Ishikawa (cell line): ENCODE data around the gene KDM4D.

Source experiments
- CEBPB ChIP-seq: IDR thresholded peaks from 2 replicates; pipeline ENCODE4 v1.6.1; 2012
- CREB1 ChIP-seq: IDR thresholded peaks from 2 replicates; pipeline ENCODE4 v1.6.1; 2012; ENCODE audit warnings: low read depth
- EGR1 ChIP-seq: IDR thresholded peaks from 2 replicates; pipeline ENCODE4 v1.6.1; 2012
- EP300 ChIP-seq: IDR thresholded peaks from 2 replicates; pipeline ENCODE4 v1.6.1; 2012; ENCODE audit warnings: borderline replicate concordance
- FOXM1 ChIP-seq: IDR thresholded peaks from 2 replicates; pipeline ENCODE4 v1.6.1; 2012; ENCODE audit warnings: low read depth, borderline replicate concordance
- NFIC ChIP-seq: IDR thresholded peaks from 2 replicates; pipeline ENCODE4 v1.6.1; 2012
- RAD21 ChIP-seq: IDR thresholded peaks from 2 replicates; pipeline ENCODE4 v1.6.1; 2012; ENCODE audit warnings: low read depth
- REST ChIP-seq: IDR thresholded peaks from 2 replicates; pipeline ENCODE4 v1.6.1; 2012; ENCODE audit warnings: low read depth, mild to moderate bottlenecking
- TAF1 ChIP-seq: IDR thresholded peaks from 2 replicates; pipeline ENCODE4 v1.6.1; 2012; ENCODE audit warnings: low read depth, mild to moderate bottlenecking
- TCF12 ChIP-seq: IDR thresholded peaks from 2 replicates; pipeline ENCODE4 v1.6.1; 2012; ENCODE audit warnings: low read depth
- TEAD4 ChIP-seq: IDR thresholded peaks from 2 replicates; pipeline ENCODE4 v1.6.1; 2012
- USF1 ChIP-seq: IDR thresholded peaks from 2 replicates; pipeline ENCODE4 v1.6.1; 2012
- YY1 ChIP-seq: IDR thresholded peaks from 2 replicates; pipeline ENCODE4 v1.6.1; 2012; ENCODE audit warnings: low read depth
- ZBTB7A ChIP-seq: IDR thresholded peaks from 2 replicates; pipeline ENCODE4 v1.6.1; 2012; ENCODE audit warnings: low read depth
- TF ChIP-seq, protein P1 (sequence below): IDR thresholded peaks from 2 replicates; pipeline ENCODE4 v1.6.1; 2012

KDM4D gene

GRCh38 chr11:94988748-94989147 is 15.2 kb downstream of the KDM4D start:
- TF ChIP-seq TEAD4 (no peak), RAD21 (no peak), YY1 (no peak), CEBPB (no peak), ZBTB7A (no peak), EP300 (no peak), TCF12 (no peak), TAF1 (no peak), FOXM1 (no peak), EGR1 (no peak), CREB1 (no peak), USF1 (no peak), NFIC (no peak), REST (no peak)
- TF ChIP-seq, protein P1, sequence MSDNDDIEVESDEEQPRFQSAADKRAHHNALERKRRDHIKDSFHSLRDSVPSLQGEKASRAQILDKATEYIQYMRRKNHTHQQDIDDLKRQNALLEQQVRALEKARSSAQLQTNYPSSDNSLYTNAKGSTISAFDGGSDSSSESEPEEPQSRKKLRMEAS, result no peak

DNA sequence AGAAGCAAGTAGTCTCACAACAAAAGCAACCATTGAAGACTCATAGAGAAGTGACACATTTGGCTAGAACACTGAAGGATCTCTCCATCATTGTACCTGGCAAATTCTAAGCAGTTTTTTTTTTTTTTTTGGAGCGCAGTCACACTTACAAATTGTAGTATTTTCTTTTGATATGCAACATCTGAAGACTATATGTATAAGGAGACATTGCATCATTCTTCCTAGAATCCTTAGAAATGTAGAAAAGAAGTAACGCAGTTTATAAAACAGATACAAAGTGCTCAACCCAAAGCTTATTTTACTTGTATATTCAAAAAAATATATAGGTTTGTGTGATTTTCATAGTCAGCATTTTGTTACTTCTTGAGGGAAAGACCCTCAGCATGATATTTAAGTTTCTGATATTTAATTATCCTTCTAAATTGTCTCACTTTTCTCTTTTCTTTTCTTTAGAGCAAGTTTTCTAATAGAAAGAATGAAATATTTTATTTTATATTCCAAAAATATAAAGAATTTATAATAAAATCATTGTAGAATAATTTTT is 20.0 kb downstream of the KDM4D start:
- TF ChIP-seq RAD21 (no peak), EGR1 (no peak), ZBTB7A (no peak), NFIC (no peak), EP300 (no peak), CEBPB (no peak), TAF1 (no peak), REST (no peak), FOXM1 (no peak)

DNA sequence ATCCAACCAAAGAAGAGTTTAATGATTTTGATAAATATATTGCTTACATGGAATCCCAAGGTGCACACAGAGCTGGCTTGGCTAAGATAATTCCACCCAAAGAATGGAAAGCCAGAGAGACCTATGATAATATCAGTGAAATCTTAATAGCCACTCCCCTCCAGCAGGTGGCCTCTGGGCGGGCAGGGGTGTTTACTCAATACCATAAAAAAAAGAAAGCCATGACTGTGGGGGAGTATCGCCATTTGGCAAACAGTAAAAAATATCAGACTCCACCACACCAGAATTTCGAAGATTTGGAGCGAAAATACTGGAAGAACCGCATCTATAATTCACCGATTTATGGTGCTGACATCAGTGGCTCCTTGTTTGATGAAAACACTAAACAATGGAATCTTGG is 23.9 kb downstream of the KDM4D start:
- TF ChIP-seq, protein P1, result no peak

DNA sequence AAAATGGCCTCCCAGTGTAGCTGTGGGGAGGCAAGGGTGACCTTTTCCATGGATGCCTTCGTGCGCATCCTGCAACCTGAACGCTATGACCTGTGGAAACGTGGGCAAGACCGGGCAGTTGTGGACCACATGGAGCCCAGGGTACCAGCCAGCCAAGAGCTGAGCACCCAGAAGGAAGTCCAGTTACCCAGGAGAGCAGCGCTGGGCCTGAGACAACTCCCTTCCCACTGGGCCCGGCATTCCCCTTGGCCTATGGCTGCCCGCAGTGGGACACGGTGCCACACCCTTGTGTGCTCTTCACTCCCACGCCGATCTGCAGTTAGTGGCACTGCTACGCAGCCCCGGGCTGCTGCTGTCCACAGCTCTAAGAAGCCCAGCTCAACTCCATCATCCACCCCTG is 24.8 kb downstream of the KDM4D start:
- no peak for TF ChIP-seq NFIC
- no peak for TF ChIP-seq ZBTB7A
- no peak for TF ChIP-seq FOXM1
- TF ChIP-seq REST, result no peak
- no peak for TF ChIP-seq CEBPB
- TF ChIP-seq TCF12, result no peak
- TF ChIP-seq TAF1, result no peak
- no peak for TF ChIP-seq USF1
- TF ChIP-seq CREB1, result no peak
- no peak for TF ChIP-seq RAD21

DNA sequence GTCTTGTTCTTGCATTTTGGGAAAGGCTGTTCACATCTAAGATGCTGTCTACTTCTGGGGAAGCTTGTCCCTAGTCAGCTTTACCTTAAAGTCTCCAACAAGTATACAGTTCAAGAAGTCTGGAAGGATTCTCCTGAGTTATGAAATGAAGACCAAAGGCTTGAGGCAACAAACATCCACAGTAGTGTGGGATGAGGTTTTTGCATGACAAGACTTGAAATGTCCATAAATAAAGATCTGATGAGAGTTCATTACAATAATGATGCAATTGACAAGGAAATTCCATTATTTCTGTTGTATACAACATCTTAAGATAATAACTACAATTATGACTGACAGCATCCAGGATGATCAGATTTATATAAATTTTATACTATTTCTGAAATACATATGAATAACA is 30.2 kb downstream of the KDM4D start:
- TF ChIP-seq TEAD4 (no peak), ZBTB7A (no peak), TAF1 (no peak), RAD21 (no peak), CEBPB (no peak), FOXM1 (no peak), EP300 (no peak), NFIC (no peak)
- TF ChIP-seq, protein P1, result no peak
